NCI-H2196 treated with DMSO at 0.1 percent for 48 hours (cell line): ENCODE measurements around the gene KAT8.
A peak's percentile ranks its signal among the peaks of the same experiment; 100 is the strongest.

Source experiments
- DNase-seq: peaks from one replicate; lab custom pipeline; 2025; ENCODE audit not compliant: unreplicated experiment; lab: John Stamatoyannopoulos, UW

Gene KAT8

GRCh38 chr16:31117384-31118222, at the start of gene KAT8:
TSS of gene KAT8 (plus strand) at chr16:31117664. CDS start at chr16:31117682, 18 bp downstream.
- peak; percentile 98 for DNase-seq

GRCh38 chr16:31071861-31072260, 45.6 kb upstream of the KAT8 start:
- DNase-seq = peak; percentile 45

- DNase-seq = no peak
Measured at GRCh38 chr16:31072540-31073141, 44.8 kb upstream of the KAT8 start.

- DNase-seq = peak; percentile 83
Measured at GRCh38 chr16:31073142-31073969, 44.1 kb upstream of the KAT8 start.

GRCh38 chr16:31073970-31074813, 43.3 kb upstream of the KAT8 start, which contains the start of the genes ZNF646 and ZNF668:
TSS of gene ZNF646 (plus strand) at chr16:31074422. CDS start at chr16:31076325, 1,903 bp downstream.
TSS of gene ZNF668 (minus strand) at chr16:31074240. CDS start at chr16:31064459, 9,781 bp downstream.
- peak; percentile 99 for DNase-seq

- no peak for DNase-seq
Measured at GRCh38 chr16:31074814-31075183, 42.7 kb upstream of the KAT8 start.

GRCh38 chr16:31076319-31076718, 41.1 kb upstream of the KAT8 start:
- no peak for DNase-seq

- DNase-seq = no peak
Measured at GRCh38 chr16:31077024-31077423, 40.4 kb upstream of the KAT8 start.

GRCh38 chr16:31077592-31078396, 39.7 kb upstream of the KAT8 start:
- DNase-seq = no peak

- no peak for DNase-seq
Measured at GRCh38 chr16:31078597-31079341, 38.7 kb upstream of the KAT8 start.

GRCh38 chr16:31079342-31079944, 38.0 kb upstream of the KAT8 start:
- DNase-seq = no peak

GRCh38 chr16:31080035-31080629, 37.3 kb upstream of the KAT8 start:
- DNase-seq = no peak

- DNase-seq = no peak
Measured at GRCh38 chr16:31080756-31081419, 36.6 kb upstream of the KAT8 start.

GRCh38 chr16:31081428-31082351, 35.8 kb upstream of the KAT8 start:
- DNase-seq = no peak

- DNase-seq = no peak
Measured at GRCh38 chr16:31082368-31083045, 35.0 kb upstream of the KAT8 start.

- no peak for DNase-seq
Measured at GRCh38 chr16:31083081-31083480, 34.4 kb upstream of the KAT8 start.
